Erythroblast (primary cell): ENCODE measurements around the gene BIN1.

Source experiments
- GATA1 ChIP-seq: IDR thresholded peaks from 2 replicates; pipeline ENCODE4 v1.6.1; 2011; ENCODE audit warnings: low read depth, mild to moderate bottlenecking, control low read depth, low read length, moderate library complexity
- POLR2A ChIP-seq: IDR thresholded peaks from 2 replicates; pipeline ENCODE4 v1.6.1; 2011; ENCODE audit warnings: mild to moderate bottlenecking, low read length

DNA sequence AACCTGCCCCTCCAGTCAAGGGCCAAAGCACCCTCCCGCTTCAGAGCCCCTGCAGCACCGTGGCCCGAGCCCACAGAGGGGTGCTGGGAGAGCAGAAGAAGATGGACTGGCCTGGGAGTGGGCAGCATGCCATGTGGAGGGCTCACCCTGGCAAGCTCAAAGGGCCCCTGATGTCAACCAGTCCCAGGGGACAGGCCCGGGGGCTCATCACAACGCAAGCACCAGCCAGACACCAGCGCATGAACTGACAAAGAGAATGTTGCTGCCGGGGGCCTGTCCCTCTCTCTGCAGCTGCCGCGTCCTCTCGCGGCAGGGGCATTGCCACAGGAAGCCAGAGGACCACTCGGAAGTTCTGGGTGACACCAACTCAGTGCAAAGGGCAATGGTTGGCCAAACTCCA is 30.3 kb upstream of the BIN1 start:
- TF ChIP-seq POLR2A = no peak
- TF ChIP-seq GATA1 = no peak
